C4-2B (cell line): ENCODE data around the gene RIN3.

ENCODE experiments used
- ZFX ChIP-seq: fragments of 450-650 bp; IDR thresholded peaks from 2 replicates; pipeline ENCODE4 v1.6.1; 2017
- TF ChIP-seq, protein P1 (sequence below): fragments of 450-650 bp; conservative IDR thresholded peaks from 2 replicates; pipeline ENCODE4 v1.5.1; 2017; ENCODE audit warnings: mild to moderate bottlenecking

DNA sequence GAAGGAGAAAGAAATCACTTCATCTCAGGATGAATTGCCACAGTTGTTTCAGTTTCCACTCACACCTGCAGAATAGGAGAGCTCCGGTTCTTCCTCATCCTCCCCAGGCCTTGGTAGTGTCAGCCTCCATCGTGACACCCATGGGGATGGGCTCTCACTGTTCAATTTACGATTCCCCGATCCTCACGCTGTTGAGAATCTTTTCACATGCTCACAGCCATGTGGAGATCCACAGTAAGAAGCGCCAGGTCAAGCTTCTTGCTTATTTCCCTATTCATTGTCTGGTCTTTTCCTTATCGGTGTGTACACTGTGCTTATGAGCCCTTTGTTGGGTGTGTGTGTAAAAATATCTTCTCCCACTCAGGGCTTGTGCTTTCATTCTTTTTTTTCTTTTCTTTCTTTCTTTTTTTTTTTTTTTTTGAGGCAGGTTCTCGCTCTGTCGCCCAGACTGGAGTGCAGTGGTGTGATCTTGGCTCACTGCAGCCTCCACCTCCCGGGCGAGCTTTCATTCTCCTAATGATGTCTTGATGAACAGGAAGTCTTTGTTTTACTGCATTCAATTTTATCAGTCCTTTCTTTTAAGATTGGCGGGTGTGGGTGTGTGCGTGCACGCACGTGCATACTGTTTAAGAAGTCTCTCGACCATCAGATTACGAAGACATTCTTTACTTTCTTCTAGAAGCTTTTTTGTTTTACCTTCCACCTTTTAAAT lies 21.5 kb downstream of the RIN3 start:
- TF ChIP-seq, protein P1, sequence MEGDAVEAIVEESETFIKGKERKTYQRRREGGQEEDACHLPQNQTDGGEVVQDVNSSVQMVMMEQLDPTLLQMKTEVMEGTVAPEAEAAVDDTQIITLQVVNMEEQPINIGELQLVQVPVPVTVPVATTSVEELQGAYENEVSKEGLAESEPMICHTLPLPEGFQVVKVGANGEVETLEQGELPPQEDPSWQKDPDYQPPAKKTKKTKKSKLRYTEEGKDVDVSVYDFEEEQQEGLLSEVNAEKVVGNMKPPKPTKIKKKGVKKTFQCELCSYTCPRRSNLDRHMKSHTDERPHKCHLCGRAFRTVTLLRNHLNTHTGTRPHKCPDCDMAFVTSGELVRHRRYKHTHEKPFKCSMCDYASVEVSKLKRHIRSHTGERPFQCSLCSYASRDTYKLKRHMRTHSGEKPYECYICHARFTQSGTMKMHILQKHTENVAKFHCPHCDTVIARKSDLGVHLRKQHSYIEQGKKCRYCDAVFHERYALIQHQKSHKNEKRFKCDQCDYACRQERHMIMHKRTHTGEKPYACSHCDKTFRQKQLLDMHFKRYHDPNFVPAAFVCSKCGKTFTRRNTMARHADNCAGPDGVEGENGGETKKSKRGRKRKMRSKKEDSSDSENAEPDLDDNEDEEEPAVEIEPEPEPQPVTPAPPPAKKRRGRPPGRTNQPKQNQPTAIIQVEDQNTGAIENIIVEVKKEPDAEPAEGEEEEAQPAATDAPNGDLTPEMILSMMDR, result no peak
- no peak for TF ChIP-seq ZFX
